Caki2 (cell line): ENCODE results near the gene CEP63. TPM values are rescaled to one million over a fixed set of nuclear protein-coding genes. Genes with fewer than 3 reads are reported as not detected.

Experiments used
- DNase-seq: peaks from one replicate; pipeline ENCODE4 v3.0.0-alpha.2; 2015; ENCODE audit warnings: low read depth
- in situ Hi-C: cut with HindIII; loops from 2 replicates; pipeline ENCODE4 v1.10.0; 2016; ENCODE audit warnings: low sequenced_read_pairs, low pct_unique_long_range_greater_than_20kb, mixed read lengths
- total RNA-seq: library from RNA; depleted of rRNA; stranded (reverse); fragments of >200 nt; shearing (Covaris generic); gene quantifications from 2 replicates; pipeline ENCODE4 v1.2.3, GENCODE V29; 2014; ENCODE audit warnings: low replicate concordance; rRNA removed

CEP63 gene
- total RNA-seq, 1 experiment from 2014 or later: 13.8 TPM

DNA sequence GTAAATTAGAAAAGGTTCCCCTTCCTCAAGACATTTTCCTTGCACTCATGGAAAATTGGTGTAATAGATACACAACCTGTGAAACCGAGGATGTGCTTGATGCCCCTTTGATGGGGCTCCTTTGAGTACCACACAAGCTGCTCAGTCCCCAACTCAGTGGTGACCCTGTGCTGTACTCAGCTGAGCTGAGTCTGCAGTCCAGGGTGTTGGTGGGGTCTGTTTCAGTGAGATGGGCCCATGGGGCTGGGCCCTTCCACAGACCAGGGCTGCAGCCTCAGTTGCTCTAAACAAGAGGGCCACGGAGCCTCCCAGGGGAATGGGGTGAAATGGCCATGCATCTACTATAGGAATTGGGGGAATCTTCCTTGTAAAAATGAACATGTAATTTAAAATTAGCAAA lies 125.7 kb downstream of the CEP63 start:
- in situ Hi-C loops: no loop called here
- no peak for DNase-seq

DNA sequence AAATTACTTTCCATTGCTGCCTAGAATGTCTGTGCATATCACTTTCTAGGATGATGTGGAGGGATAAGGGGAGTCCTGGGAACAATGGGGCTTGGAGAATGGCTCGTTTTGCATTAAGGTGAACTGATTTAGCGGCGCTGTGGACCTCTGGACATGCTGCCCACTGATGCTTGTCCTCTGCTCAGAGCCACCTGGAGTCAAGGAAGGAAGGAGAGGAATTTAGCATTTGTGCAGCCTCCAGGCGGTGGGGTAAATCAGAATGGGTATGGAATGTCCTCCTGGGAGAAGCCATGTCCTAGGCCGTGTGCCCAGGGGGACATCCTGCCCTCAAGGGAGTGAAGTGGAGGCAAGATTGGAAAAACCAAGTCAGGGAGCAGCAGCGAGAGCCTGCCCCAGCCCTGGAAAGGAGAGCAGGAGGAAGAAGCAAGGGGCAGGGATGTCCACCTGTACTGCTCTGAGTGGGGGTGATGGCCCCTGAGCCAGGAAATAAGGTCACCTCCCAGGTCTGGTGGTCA lies 127.2 kb downstream of the CEP63 start:
- no peak for DNase-seq

DNA sequence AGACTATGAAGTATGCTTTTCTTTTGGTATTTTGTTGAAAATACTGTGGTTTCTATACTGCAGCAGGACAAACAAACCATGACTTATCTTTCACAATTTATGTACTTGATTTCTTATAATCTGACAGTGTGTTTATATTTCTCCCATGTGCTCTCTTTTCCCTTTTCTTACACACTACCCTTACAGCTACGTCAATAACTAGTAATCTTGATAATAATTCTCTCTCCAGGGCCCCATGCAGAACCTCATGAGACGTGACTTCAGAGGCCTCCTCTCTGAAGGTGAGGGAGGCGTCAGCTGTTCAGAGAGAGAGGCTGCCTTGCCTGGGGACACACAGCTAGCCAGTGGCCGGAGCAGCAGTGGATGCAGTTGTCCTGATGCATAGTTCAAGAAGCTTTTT lies 129.1 kb downstream of the CEP63 start:
- no peak for DNase-seq
- in situ Hi-C loops: no loop called here

More for the DNA sequence above, 127.2 kb downstream of the CEP63 start:
- in situ Hi-C loops: no loop called here

DNA sequence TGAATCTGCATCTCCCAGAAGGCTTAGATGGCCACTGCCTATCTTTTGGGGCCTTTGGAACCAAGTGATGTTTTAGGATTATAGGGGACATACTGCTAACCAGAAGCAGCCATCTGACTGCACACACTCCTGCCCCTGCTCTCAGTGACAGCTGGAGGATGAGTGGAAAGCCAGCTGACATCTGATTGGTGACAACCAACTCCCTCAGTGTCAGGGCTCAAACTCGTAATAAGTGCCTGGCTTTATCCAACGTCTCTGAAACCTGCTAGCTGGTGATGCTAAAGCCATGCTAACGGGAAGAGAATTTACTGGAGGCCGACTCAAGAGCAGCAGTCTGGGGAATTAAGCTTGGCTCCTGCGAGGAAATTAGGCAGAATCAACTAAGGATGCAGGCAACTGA lies 129.9 kb downstream of the CEP63 start:
- DNase-seq: no peak
- in situ Hi-C loops: no loop called here

DNA sequence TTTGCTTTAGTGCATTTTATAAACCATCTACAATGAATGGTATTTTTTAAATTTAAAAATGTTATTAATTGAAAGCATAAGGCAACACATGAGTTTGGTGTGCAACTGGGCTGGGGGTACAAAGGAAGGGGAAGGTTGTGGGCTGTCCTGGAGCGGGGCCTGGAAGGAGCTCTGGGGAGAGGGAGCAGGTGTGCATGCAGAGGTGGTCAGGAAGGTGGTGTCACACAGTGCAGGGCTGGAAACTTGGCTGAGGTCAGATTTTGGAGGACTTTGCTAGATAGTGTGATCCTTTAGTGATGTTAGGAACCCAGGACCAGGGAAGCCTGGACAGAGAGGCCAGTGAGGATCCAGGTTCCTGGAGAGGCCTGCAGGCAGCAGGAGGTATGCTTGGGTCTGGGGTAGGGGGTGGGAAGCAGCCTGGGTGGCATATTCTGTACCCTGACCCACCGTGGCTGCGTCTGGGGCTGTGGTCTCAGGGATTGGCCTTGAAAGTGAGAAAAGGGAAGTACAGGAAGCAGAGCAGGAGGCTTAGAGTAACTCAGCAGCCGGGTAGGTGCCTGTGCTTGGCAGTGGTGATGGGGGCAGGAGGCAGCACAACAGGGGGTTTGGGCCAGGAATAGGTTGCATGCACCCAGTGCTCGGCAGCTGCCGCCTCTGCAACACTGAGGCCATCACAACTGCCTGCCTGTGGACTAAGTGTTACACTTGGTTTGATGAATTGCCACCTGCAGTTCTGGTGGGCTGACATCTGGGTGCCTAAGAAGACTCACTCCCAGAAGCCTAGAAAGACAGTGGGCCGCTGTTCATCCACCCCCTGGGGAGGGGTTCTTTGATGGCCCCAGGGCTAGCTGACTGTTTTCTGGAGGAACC lies 132.0 kb downstream of the CEP63 start:
- in situ Hi-C loops: no loop called here
- no peak for DNase-seq

DNA sequence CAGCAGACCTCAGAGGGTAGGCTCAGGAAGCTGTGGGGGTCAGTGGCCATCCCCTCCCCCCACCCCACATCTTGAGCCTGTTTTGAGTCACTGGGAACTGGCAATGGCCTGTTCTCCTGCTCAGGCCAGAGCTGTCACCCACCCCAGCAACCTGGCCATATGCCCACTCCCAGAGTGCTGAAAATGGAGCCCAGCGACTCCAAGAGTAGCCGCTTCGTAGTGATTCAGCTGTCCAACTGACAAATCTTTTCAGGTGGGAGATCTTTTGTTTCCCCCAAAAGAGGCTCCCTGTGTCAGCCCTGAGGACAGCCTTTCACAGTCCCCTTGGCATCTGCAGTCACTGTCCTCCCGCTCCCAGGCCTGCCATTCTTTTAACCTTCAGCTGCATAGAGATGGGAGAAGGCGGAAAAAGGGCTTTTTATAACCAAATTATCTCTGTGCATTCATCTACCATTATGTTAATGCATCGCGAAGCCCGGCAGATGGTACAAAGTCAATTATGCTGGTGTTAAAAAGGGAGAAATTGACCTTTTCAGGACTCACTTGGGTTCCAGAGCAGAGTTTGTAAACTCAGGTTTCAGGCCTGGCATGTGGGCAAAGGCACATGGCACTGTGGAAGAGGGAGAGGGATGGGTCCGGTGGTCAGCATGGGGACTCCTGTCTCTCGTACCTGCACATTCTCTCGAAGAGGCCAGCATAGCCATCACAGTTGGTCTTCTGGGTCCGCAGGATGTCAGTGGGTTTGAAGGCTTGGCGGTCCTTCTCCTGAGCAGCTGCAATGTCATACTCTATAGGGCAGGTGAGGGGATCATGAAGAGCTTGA lies 132.8 kb downstream of the CEP63 start:
- in situ Hi-C loops: no loop called here
- no peak for DNase-seq

DNA sequence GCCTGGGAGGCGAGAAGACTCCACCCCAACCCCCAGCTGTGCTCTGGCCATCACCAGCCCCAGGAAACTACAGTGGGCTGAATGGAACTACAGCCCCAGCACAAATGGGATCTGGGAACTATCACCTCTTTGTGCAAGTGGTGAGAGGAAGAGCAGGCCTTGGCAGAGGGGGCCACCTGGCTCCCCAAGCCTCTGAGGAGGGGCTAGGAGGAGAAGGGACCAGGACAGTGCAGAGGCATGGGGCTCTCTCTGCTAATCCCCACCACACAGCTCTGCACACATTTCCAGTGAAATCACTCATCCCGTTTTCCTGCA lies 133.4 kb downstream of the CEP63 start:
- in situ Hi-C loops: no loop called here

DNA sequence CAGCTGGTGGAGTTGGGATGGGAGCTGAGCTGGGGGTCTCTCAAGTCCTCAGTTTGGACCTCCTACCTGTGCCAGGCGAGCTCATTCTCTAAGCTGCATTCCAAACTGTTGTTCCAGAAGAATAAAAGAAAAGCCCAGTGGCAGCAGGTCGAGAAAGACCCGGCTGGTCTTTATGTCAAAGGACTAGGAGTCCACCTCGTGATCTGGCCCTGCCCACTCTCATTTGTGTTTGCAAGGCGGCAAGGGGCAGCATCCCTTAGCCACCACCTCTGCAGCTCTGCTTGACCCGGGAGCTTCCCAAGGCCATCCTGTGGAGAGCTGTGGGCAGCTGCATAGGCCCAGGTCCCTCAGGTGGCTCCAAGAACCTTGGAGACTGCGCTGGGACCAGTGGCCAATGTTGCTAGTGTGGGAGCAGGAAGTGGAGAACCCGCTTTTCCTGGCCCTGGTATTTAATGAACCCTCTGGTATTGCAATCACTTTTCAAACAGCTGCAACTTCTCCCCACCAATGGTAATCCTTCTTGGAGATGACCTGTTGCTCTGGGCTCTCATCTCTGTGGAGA lies 134.1 kb downstream of the CEP63 start:
- in situ Hi-C loops: no loop called here
- DNase-seq: no peak

More for the DNA sequence above, 133.4 kb downstream of the CEP63 start:
- no peak for DNase-seq

DNA sequence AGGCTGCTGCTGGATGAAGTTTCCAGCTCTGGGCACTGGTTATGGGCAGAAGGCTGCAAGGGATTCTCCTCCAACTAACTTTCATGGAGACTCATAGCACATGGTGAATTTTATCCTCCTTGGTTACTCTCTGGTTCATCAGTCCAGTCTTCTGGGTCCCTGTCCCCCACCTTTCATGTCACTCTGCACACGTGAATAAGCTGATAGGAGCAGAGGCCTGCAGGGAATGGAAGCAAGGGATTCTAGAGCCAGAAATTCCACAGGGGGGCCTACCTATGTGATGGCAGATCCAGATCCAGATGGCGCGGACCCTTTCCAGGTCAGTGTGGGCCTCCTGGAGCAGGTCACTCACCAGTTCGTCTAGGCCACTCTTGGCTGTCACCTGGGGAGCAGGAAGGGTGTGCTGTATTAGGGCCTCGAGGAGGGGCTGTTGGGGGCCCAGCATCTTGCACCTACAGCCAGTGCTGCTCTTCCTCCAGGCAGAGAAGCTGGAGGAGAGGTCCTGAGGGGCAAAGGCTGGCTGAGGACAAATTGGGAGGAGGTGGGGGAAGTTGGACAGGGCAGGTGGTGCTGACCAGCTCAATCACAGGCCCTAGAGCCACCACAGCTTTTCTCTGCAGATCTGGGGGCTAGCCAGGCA lies 134.7 kb downstream of the CEP63 start:
- DNase-seq: no peak
- in situ Hi-C loops: no loop called here

DNA sequence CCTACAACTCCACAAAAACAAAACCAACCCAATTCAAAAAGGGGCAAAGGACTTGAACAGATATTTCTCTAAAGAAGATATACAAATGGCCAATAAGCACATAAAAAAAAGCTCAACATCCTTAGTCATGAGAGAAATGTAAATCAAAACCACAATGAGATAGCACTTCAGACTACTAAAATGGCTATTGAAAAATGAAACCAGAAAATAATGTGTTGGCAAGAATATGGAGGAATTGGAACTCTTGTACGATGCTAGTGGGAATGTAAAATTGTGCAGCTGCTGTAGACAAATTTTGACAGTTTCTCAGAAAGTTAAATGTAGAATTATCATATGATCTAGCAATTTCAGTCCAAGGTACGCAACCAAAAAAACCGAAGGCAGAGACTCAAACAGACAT lies 136.0 kb downstream of the CEP63 start:
- DNase-seq: no peak

DNA sequence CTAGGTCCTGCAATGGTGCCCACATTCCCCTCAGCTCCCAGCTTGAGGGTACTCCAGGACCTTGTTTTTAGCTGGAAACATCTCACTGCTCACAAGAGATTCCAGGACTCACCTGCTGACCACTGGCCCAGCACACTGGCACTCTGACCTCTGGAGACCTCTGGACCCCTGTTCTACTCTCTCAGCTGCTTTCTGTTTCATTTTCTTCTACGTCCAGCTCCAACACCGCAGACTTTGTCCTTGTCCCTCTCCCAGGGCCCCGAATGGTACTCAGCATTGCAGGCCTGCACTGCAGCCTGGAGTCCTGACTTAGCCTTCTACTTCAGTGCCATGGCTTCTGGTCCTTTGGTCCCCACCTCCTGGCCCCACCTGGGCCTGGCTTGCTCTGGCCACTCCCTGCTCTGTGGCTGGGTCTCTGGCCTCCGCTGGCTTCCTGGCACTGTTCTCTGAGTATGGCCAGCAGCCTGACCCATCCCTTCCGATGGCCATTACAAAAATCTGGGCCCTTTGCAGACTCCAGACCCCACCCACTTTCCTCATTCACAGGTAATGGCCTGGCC lies 137.0 kb downstream of the CEP63 start:
- in situ Hi-C loops: no loop called here
- no peak for DNase-seq

More for the DNA sequence above, 136.0 kb downstream of the CEP63 start:
- in situ Hi-C loops: no loop called here

DNA sequence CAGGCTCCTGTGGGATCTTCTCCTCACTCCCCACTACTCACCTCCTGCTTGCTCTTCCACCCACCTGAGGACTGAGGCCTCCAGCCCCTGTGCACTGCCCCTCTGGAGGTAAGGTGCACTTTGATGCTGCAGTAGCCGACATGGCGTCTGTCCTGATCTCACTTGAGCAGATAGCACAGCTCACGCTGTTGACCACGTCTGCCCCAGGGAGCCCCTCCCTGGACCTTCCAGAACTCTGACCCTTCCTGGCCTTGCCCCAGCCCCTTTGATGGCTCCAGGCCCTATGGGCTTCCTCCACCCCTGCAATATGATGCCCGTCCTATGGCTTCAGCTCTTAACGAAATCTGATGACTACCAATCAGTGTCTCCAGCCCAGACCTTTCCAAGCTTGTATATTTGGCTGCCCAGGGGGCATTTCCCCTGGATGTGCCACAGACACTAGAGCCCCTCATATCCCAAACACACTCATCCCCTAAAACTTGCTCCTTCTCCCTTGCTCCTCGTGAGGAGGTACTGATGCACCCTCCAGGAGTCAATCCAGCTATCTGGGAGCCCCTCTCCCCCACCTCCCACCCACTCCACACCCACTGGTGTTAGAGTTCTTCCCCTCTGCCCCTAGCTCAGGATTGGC lies 137.9 kb downstream of the CEP63 start:
- in situ Hi-C loops: no loop called here

More for the DNA sequence above, 137.9 kb downstream of the CEP63 start:
- no peak for DNase-seq

Other genes starting within 250 kb of the CEP63 start
- gene RYK, start 235.2 kb upstream of the CEP63 start, total RNA-seq: 57.0 and 69.7 TPM in 2 replicates
- gene AMOTL2, start 111.6 kb upstream of the CEP63 start, total RNA-seq: 85.0 and 114 TPM in 2 replicates
- 88.1 and 105 TPM in 2 replicates for gene ANAPC13, start 72 bp upstream of the CEP63 start, total RNA-seq
- not detected in 2 replicates for gene KY, start 165.0 kb downstream of the CEP63 start, total RNA-seq